ENCODE results near the gene GMPS.

- TF ChIP-seq CTCF (IDR thresholded peaks at IDR 0.05): no peak
- no peak for TF ChIP-seq FOXM1 (IDR thresholded peaks at IDR 0.05; ENCODE audit: low read depth)
- no peak for TF ChIP-seq TCF12 (IDR thresholded peaks at IDR 0.05)
- TF ChIP-seq POLR2AphosphoS5 (IDR thresholded peaks at IDR 0.05; ENCODE audit: low read depth, low read length): no peak
- TF ChIP-seq MAX (IDR thresholded peaks at IDR 0.05; ENCODE audit: low read depth): no peak
- TF ChIP-seq RXRA (IDR thresholded peaks at IDR 0.05; ENCODE audit: borderline replicate concordance, low read depth): no peak
- TF ChIP-seq EP300 (IDR thresholded peaks at IDR 0.05; ENCODE audit: borderline replicate concordance in 1 of 2, low read depth in 1 of 2, low read length in 1 of 2): no peak
- TF ChIP-seq PBX3 (IDR thresholded peaks at IDR 0.05): no peak
- no peak for TF ChIP-seq SIN3A (IDR thresholded peaks at IDR 0.05; ENCODE audit: borderline replicate concordance, low read depth, low read length)
- no peak for TF ChIP-seq NRF1 (IDR thresholded peaks at IDR 0.05; ENCODE audit: low read depth, low read length)
These were observed 47.3 kb downstream of the GMPS start for GRCh38 chr3:155917781-155918180.

Measured in SK-N-SH (cell line).